Mesothelial cell of epicardium (in vitro differentiated cells): ENCODE measurements around the gene ASXL1. TPM values are rescaled to one million over a fixed set of nuclear protein-coding genes. Genes with fewer than 3 reads are reported as not detected.

ENCODE experiments used
- DNase-seq, 2 experiments: peaks; one replicate each; pipeline ENCODE4 v3.0.0; 2021; ENCODE audit warnings: low spot score in 2 of 2; ENCODE audit not compliant: unreplicated experiment in 2 of 2
- H3K27ac Mint-ChIP-seq: 2 replicates; pipeline ENCODE4 v1.8.0; 2021; ENCODE audit warnings: mixed read lengths
- H3K27me3 Mint-ChIP-seq: 2 replicates; pipeline ENCODE4 v1.8.0; 2021; ENCODE audit warnings: low read depth, mixed read lengths
- H3K36me3 Mint-ChIP-seq: 2 replicates; pipeline ENCODE4 v1.8.0; 2021; ENCODE audit warnings: mixed read lengths
- H3K4me1 Mint-ChIP-seq: 2 replicates; pipeline ENCODE4 v1.8.0; 2021; ENCODE audit warnings: mixed read lengths
- H3K4me3 Mint-ChIP-seq: 2 replicates; pipeline ENCODE4 v1.8.0; 2021; ENCODE audit warnings: mild to moderate bottlenecking, moderate library complexity, mixed read lengths
- H3K9me3 Mint-ChIP-seq: 2 replicates; pipeline ENCODE4 v1.8.0; 2021; ENCODE audit warnings: mixed read lengths
- CTCF ChIP-seq: fragments of 200-600 bp; sonication (generic); IDR thresholded peaks from one replicate; pipeline ENCODE4 v1.5.0; 2021; ENCODE audit warnings: antibody characterized with exemption; ENCODE audit not compliant: unreplicated experiment
- total RNA-seq: library from RNA; stranded (reverse); gene quantifications from 3 replicates; pipeline ENCODE4 v1.2.1, GENCODE V29; 2021

The ASXL1 gene
- total RNA-seq, 1 donor from 2014 or later, result 182 TPM

- DNase-seq, result no peak
- peaks cover 67% of the 10 kb centered on the region for H3K4me1 Mint-ChIP-seq
- TF ChIP-seq CTCF, result no peak
- H3K36me3 Mint-ChIP-seq, result peaks cover 1% of the 10 kb centered on the region
- H3K27me3 Mint-ChIP-seq, result no peaks in the 10 kb centered on the region
- H3K27ac Mint-ChIP-seq, result peak overlapping the region; percentile 91
- H3K9me3 Mint-ChIP-seq, result no peaks in the 10 kb centered on the region
- H3K4me3 Mint-ChIP-seq, result peak overlapping the region; percentile 87
Observed at GRCh38 chr20:32481311-32482142, 123.4 kb downstream of the ASXL1 start.

GRCh38 chr20:32482143-32482441 lies 124.0 kb downstream of the ASXL1 start:
- no peaks in the 10 kb centered on the region for H3K27me3 Mint-ChIP-seq
- H3K4me3 Mint-ChIP-seq, result peak overlapping the region; percentile 87
- H3K27ac Mint-ChIP-seq, result peak overlapping the region; percentile 90
- H3K9me3 Mint-ChIP-seq, result no peaks in the 10 kb centered on the region
- no peak for TF ChIP-seq CTCF
- DNase-seq, result no peak
- H3K4me1 Mint-ChIP-seq, result peaks cover 63% of the 10 kb centered on the region
- peaks cover 4% of the 10 kb centered on the region for H3K36me3 Mint-ChIP-seq

- Mint-ChIP-seq H3K4me3 (peak overlapping the region; percentile 87), H3K27ac (peak overlapping the region; percentile 90), H3K27me3 (no peaks in the 10 kb centered on the region), H3K9me3 (no peaks in the 10 kb centered on the region), H3K36me3 (peaks cover 4% of the 10 kb centered on the region), H3K4me1 (peaks cover 58% of the 10 kb centered on the region)
- peak in 1 of 2 experiments; percentile 72 for DNase-seq
- TF ChIP-seq CTCF, result no peak
Observed at GRCh38 chr20:32482442-32483261, 124.5 kb downstream of the ASXL1 start.

- no peaks in the 10 kb centered on the region for H3K27me3 Mint-ChIP-seq
- peak overlapping the region; percentile 87 for H3K27ac Mint-ChIP-seq
- H3K36me3 Mint-ChIP-seq, result peaks cover 7% of the 10 kb centered on the region
- peak; percentile 80 to 85 for DNase-seq
- H3K4me3 Mint-ChIP-seq, result peak overlapping the region; percentile 76
- TF ChIP-seq CTCF, result no peak
- peaks cover 4% of the 10 kb centered on the region for H3K9me3 Mint-ChIP-seq
- peaks cover 49% of the 10 kb centered on the region for H3K4me1 Mint-ChIP-seq
Observed at GRCh38 chr20:32483351-32484224, 125.5 kb downstream of the ASXL1 start.

GRCh38 chr20:32484225-32484957 lies 126.3 kb downstream of the ASXL1 start:
- DNase-seq, result peak; percentile 62 to 71
- Mint-ChIP-seq H3K27me3 (no peaks in the 10 kb centered on the region), H3K4me3 (peak overlapping the region; percentile 85), H3K27ac (peak overlapping the region; percentile 98), H3K4me1 (peaks cover 41% of the 10 kb centered on the region), H3K9me3 (peaks cover 5% of the 10 kb centered on the region), H3K36me3 (peaks cover 7% of the 10 kb centered on the region)
- TF ChIP-seq CTCF, result no peak
